Measurements from ENCODE around the gene ABCB8. TPM values are rescaled to one million over a fixed set of nuclear protein-coding genes. Genes with fewer than 3 reads are reported as not detected.

The ABCB8 gene
- total and polyA plus RNA-seq, 2 of the 4 experiments (the other 2 are of a cell fraction): 16.3 to 26.8 TPM

- H4K8ac ChIP-seq (ENCODE audit: low read depth in 2 of 2, low read length in 2 of 2): peak overlapping the region; percentile 94 to 100
- H4K5ac ChIP-seq (ENCODE audit: low read depth, low read length): peak overlapping the region; percentile 80
- peak overlapping the region; percentile 91 for H3K23ac ChIP-seq (ENCODE audit: low read depth, low read length)
- peaks cover 43% of the 10 kb centered on the region for H3K4me1 ChIP-seq (ENCODE audit: control insufficient read depth, insufficient read depth, low read length)
- H4K20me1 ChIP-seq (ENCODE audit: insufficient read depth, low read length): peaks cover 25% of the 10 kb centered on the region
- in situ Hi-C loops (cut with MboI; ENCODE audit: low sequenced_read_pairs): no loop called here
- H3K27ac ChIP-seq (ENCODE audit: insufficient read depth, low read length): peak overlapping the region; percentile 91
- peak overlapping the region; percentile 95 for H2AFZ ChIP-seq (replicated peaks; ENCODE audit: low read length, poor library complexity)
- peak overlapping the region; percentile 84 for H2BK120ac ChIP-seq (ENCODE audit: low read depth, low read length)
- peak overlapping the region; percentile 69; the same call in 2 of the 3 replicates for H2BK15ac ChIP-seq (ENCODE audit: low read depth, low read length)
- BruUV-seq (replicated peaks): no TSS peak
- H3K9me3 ChIP-seq (ENCODE audit: control insufficient read depth, insufficient read depth, low read length): no peaks in the 10 kb centered on the region
- peak overlapping the region; percentile 97 for H3K14ac ChIP-seq (replicated peaks; ENCODE audit: low read depth, low read length)
- ATAC-seq (ENCODE audit: low read depth) (no peak), DNase-seq (no peak)
- H3K4ac ChIP-seq (ENCODE audit: low read depth, low read length): peak overlapping the region; percentile 97
- peak overlapping the region; percentile 52 for H3K4me3 ChIP-seq (ENCODE audit: insufficient read depth, low read depth, low read length)
- H2AK9ac ChIP-seq (replicated peaks; ENCODE audit: low read depth, low read length, poor library complexity): peak overlapping the region; percentile 95
- peak overlapping the region; percentile 98 for H4K91ac ChIP-seq (ENCODE audit: insufficient read depth, low read depth, low read length)
- WGBS, 2 experiments (ENCODE audit: extremely low coverage in 2 of 2, insufficient read length in 1 of 2): 50% methylated on average over 1 of the region's 18 CpGs; no CpG with 5 or more reads in 1 of the 2 experiments
- peak overlapping the region; percentile 80 for H3K4me2 ChIP-seq (ENCODE audit: low read depth, low read length)
- no peaks in the 10 kb centered on the region; the same call in 1 of the 2 replicates for H3K36me3 ChIP-seq (ENCODE audit: control insufficient read depth, insufficient read depth, low read length)
- H3K56ac ChIP-seq (ENCODE audit: extremely low read depth, insufficient read depth, low read length): peak overlapping the region; percentile 95
- ChIA-PET POLR2A (ENCODE audit: unreplicated experiment) (interaction anchor here (0.6 kb wide), 1 partner anchor 50 kb away, joined by 6 read pairs; no protein-coding TSS in a partner anchor), CTCF (no interaction called here)
- H2BK5ac ChIP-seq (ENCODE audit: low read depth, low read length, poor library complexity, severe bottlenecking): peak overlapping the region; percentile 94
- H3K27me3 ChIP-seq (ENCODE audit: control insufficient read depth, insufficient read depth, low read length): no peaks in the 10 kb centered on the region
- peak overlapping the region; percentile 95 for H2AK5ac ChIP-seq (ENCODE audit: low read depth, low read length)
- dilution Hi-C loops (cut with HindIII; ENCODE audit: low sequenced_read_pairs, unreplicated experiment): no loop called here
- no peak for TF ChIP-seq MAFK (IDR thresholded peaks at IDR 0.05; ENCODE audit: low read depth, low read length)
- peak overlapping the region; percentile 80 for H3K18ac ChIP-seq (ENCODE audit: low read depth, low read length)
- H3K9me1 ChIP-seq (ENCODE audit: insufficient read depth, low read length): peaks cover 12% of the 10 kb centered on the region; the same call in 1 of the 2 replicates
- H2BK20ac ChIP-seq (ENCODE audit: low read depth, low read length): peak overlapping the region; percentile 18
- intact Hi-C loops (cut with micrococcal nuclease): loop anchor here (1.0 to 2.0 kb wide), 2 partner anchors 9 to 22 kb away; partner anchors contain the start of gene FASTK
- peaks cover 20 to 60% of the 10 kb centered on the region in 2 experiments for H3K79me1 ChIP-seq (ENCODE audit: low read depth in 1 of 2, low read length in 2 of 2)
- peak overlapping the region; percentile 82 for H3K9ac ChIP-seq (ENCODE audit: low read depth, low read length)
Observed at GRCh38 chr7:151058781-151059366, 30.6 kb downstream of the ABCB8 start.
